ENCODE measurements around the gene HOXC4. TPM values are rescaled to one million over a fixed set of nuclear protein-coding genes. Genes with fewer than 3 reads are reported as not detected.

HOXC4 gene
- total and polyA plus RNA-seq, 10 donors, result 0.49 to 2.6 (median 1.4) TPM

GRCh38 chr12:54010053-54010971 is 43.3 kb upstream of the HOXC4 start:
- no peak overlapping the region for H3K27ac ChIP-seq
- H3K4me1 ChIP-seq, result peaks cover 0 to 58% (median 35%) of the 10 kb centered on the region in 6 donors
- WGBS, 5 donors, result 12 to 18% (median 15%) methylated on average over 10 of the region's 10 CpGs

DNA sequence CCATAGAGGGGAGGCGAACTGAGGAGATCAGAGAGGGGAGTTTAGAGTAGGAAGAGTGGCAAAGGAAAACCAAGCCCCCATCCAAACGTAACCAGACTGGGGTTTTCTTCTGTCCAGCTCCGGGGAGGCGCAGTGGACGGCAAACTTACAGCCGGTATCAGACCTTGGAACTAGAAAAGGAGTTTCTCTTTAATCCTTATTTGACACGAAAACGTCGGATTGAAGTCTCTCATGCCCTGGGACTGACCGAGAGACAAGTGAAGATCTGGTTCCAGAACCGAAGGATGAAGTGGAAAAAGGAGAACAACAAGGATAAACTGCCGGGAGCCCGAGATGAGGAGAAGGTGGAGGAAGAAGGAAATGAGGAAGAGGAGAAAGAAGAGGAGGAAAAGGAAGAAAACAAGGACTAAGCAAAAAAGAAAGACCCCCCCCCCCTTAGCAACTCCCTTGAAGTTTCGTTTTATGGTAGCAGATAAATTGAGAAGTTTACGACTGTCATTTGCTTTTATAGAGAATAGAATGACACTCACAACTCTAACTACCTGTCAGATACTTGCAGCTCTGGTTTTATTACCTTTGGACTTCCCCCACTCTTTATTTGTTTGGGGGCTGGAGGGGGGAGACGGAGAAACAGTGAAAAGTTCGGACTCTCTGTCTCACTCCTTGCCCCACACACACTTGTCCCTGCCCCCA is 42.5 kb upstream of the HOXC4 start:
- peaks cover 20 to 100% (median 96%) of the 10 kb centered on the region in 7 donors for H3K27me3 ChIP-seq (replicated peaks in 1 of 7)
- intact Hi-C loops (cut with DNase I; ENCODE audit: low total_unique reads), result no loop called here
- no peak for DNase-seq
- H3K27ac ChIP-seq, result no peak overlapping the region
- peaks cover 0 to 50% (median 30%) of the 10 kb centered on the region in 6 donors for H3K4me1 ChIP-seq
- TF ChIP-seq POLR2A (IDR thresholded peaks at IDR 0.05) (no peak), POLR2AphosphoS5 (IDR thresholded peaks at IDR 0.05) (no peak)
- TF ChIP-seq, protein P1, sequence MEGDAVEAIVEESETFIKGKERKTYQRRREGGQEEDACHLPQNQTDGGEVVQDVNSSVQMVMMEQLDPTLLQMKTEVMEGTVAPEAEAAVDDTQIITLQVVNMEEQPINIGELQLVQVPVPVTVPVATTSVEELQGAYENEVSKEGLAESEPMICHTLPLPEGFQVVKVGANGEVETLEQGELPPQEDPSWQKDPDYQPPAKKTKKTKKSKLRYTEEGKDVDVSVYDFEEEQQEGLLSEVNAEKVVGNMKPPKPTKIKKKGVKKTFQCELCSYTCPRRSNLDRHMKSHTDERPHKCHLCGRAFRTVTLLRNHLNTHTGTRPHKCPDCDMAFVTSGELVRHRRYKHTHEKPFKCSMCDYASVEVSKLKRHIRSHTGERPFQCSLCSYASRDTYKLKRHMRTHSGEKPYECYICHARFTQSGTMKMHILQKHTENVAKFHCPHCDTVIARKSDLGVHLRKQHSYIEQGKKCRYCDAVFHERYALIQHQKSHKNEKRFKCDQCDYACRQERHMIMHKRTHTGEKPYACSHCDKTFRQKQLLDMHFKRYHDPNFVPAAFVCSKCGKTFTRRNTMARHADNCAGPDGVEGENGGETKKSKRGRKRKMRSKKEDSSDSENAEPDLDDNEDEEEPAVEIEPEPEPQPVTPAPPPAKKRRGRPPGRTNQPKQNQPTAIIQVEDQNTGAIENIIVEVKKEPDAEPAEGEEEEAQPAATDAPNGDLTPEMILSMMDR (IDR thresholded peaks at IDR 0.05 in 8 of 11, conservative IDR thresholded peaks at IDR 0.05 in 3 of 11), result no peak
- H3K9me3 ChIP-seq, result no peaks in the 10 kb centered on the region
- 7 to 11% (median 9%) methylated on average over 17 of the region's 17 CpGs for WGBS, 5 donors
- no peak overlapping the region for H3K4me3 ChIP-seq
- H3K36me3 ChIP-seq, result no peaks in the 10 kb centered on the region

More at GRCh38 chr12:54010053-54010971, 43.3 kb upstream of the HOXC4 start:
- H3K4me3 ChIP-seq, result no peak overlapping the region
- TF ChIP-seq POLR2A (IDR thresholded peaks at IDR 0.05) (no peak), POLR2AphosphoS5 (IDR thresholded peaks at IDR 0.05) (no peak)
- TF ChIP-seq, protein P1 (IDR thresholded peaks at IDR 0.05 in 8 of 11, conservative IDR thresholded peaks at IDR 0.05 in 3 of 11), result no peak
- intact Hi-C loops (cut with DNase I; ENCODE audit: low total_unique reads), result no loop called here
- no peaks in the 10 kb centered on the region for H3K9me3 ChIP-seq
- DNase-seq, result no peak
- no peaks in the 10 kb centered on the region for H3K36me3 ChIP-seq
- H3K27me3 ChIP-seq (replicated peaks in 1 of 7), result peaks cover 20 to 100% (median 94%) of the 10 kb centered on the region in 7 donors

DNA sequence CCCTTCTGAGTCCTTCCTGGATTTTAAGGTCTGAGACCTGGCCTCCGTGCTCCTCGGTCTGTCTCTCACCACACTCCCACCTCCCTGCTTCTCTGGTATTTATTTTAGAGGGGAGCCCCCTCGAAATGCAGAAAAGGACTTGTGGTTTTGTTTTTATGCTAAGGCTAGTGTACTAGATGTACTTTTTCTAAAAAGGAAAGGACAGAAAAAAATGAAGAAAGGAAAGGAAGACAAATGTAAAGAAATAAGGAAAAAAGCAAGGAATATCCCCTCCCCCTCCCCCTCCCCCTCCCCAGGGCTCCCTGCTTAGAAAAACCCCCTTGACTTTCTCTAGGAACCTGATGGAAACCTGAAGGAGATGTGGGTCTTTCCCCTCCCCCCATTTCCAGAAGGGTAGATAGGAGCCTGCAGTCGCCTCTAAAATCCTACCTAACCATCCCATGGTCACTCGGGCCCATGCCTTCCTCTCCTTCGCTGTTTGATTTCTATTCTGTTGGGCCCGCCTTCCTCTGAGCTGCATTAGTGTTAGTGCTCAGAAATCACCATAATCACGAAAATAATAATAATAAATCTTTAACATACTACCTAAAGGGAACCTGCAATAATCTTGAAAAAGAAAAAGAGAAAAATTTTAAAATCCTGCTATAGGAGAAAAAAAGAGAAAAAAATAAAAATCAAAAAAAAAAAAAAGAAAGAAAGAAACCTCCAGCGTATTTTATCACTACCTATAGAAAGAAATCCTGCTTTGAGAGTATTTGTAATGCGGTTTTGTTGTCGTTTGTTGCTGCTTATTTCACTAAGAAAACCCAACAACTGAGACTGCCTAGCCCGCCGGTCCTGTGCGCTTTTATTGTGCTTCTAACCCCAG is 41.7 kb upstream of the HOXC4 start:
- H3K27me3 ChIP-seq (replicated peaks in 1 of 7), result peaks cover 20 to 100% (median 96%) of the 10 kb centered on the region in 7 donors
- H3K36me3 ChIP-seq, result no peaks in the 10 kb centered on the region
- peaks cover under 1 to 49% (median 28%) of the 10 kb centered on the region in 6 donors for H3K4me1 ChIP-seq
- H3K9me3 ChIP-seq, result no peaks in the 10 kb centered on the region
- no peak overlapping the region for H3K27ac ChIP-seq
- WGBS, 5 donors, result 21 to 31% (median 27%) methylated on average over 14 of the region's 14 CpGs
- intact Hi-C loops (cut with DNase I; ENCODE audit: low total_unique reads), result no loop called here
- DNase-seq, result no peak
- TF ChIP-seq POLR2A (IDR thresholded peaks at IDR 0.05) (no peak), POLR2AphosphoS5 (IDR thresholded peaks at IDR 0.05) (no peak)
- TF ChIP-seq, protein P1 (IDR thresholded peaks at IDR 0.05 in 8 of 11, conservative IDR thresholded peaks at IDR 0.05 in 3 of 11), result no peak
- H3K4me3 ChIP-seq, result no peak overlapping the region

Data from spleen (tissue), 11 donors.